ENCODE measurements around the gene RTL1.

Gene RTL1

DNA sequence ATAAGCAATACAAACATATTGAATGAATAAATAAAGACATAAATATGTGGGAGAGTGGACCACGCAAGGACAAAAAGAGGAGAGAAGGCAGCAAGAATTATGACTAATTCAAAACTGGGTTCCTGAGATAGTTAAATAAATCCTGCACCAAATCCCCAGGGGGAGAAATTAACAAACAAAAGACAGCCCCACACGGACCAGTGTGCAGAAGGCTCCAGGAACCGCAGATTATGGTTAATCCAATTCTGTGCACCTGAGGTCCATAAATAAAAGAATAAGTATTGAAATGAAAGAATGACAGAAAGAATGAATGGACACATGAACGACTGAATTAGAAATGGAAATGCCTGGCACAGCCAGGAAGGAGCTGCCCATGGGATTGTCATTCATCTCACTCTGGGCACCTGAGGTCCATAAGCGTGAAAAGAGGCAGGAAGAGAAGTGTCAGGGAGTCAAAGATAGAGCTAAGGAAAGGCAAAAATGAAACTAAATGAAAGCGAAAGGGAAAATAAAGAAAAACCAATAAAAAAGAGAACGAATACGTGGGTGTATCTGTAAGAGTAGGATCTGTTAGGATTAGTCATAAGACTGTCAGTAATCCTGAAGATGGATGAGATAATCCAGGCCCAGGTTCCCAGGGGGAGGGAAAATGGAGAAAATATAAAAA is 54.3 kb downstream of the RTL1 start:
- Histone ChIP-seq H3K27ac (ENCODE audit: low read depth in 2 of 2, low read length in 2 of 2) (no peak overlapping the region), H3K9ac (ENCODE audit: low read depth in 1 of 2, low read length in 2 of 2) (no peak overlapping the region), H3K4me3 (ENCODE audit: low read length in 2 of 2) (no peak overlapping the region)

DNA sequence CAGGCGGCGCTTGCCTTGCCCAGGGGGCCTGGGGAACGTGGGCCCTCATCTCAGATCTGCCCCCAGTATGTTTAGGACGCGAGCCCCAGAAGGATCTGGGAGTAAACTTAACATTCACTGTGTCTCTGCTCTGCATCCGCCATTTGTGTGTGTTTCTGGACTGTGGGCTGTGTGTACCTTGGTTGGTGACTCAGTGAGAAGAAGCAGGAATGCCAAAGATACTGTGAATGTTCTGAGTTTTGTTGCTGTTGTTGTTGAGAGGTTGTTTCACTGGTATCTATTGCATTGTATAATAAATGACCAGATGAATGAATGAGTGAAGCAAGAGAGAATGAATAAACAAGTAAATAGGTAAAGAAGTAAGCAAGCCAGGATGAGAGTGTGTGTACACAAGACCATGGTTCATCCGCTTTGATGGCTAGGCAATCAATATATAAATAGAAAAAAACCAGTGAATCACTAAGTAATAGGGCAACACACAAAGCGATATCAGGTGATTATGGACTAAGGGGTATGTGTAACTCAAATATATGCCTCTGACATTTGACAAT is 57.1 kb downstream of the RTL1 start:
- Histone ChIP-seq H3K9me3 (ENCODE audit: control insufficient read depth in 2 of 2, low read length in 2 of 2) (no peaks in the 10 kb centered on the region), H3K4me1 (ENCODE audit: control insufficient read depth in 2 of 2, insufficient read depth in 2 of 2, low read length in 2 of 2) (no peaks in the 10 kb centered on the region), H3K27me3 (ENCODE audit: control insufficient read depth in 2 of 2, insufficient read depth in 2 of 2, low read length in 2 of 2) (no peaks in the 10 kb centered on the region), H3K27ac (ENCODE audit: low read depth in 2 of 2, low read length in 2 of 2) (no peak overlapping the region), H3K9ac (ENCODE audit: low read depth in 1 of 2, low read length in 2 of 2) (no peak overlapping the region), H3K36me3 (ENCODE audit: control insufficient read depth in 2 of 2, insufficient read depth in 2 of 2, low read length in 2 of 2) (no peaks in the 10 kb centered on the region), H3K4me3 (ENCODE audit: low read length in 2 of 2) (no peak overlapping the region)

More for the DNA sequence above, 54.3 kb downstream of the RTL1 start:
- Histone ChIP-seq H3K27me3 (ENCODE audit: control insufficient read depth in 2 of 2, insufficient read depth in 2 of 2, low read length in 2 of 2) (no peaks in the 10 kb centered on the region), H3K36me3 (ENCODE audit: control insufficient read depth in 2 of 2, insufficient read depth in 2 of 2, low read length in 2 of 2) (no peaks in the 10 kb centered on the region), H3K4me1 (ENCODE audit: control insufficient read depth in 2 of 2, insufficient read depth in 2 of 2, low read length in 2 of 2) (no peaks in the 10 kb centered on the region), H3K9me3 (ENCODE audit: control insufficient read depth in 2 of 2, low read length in 2 of 2) (no peaks in the 10 kb centered on the region)

DNA sequence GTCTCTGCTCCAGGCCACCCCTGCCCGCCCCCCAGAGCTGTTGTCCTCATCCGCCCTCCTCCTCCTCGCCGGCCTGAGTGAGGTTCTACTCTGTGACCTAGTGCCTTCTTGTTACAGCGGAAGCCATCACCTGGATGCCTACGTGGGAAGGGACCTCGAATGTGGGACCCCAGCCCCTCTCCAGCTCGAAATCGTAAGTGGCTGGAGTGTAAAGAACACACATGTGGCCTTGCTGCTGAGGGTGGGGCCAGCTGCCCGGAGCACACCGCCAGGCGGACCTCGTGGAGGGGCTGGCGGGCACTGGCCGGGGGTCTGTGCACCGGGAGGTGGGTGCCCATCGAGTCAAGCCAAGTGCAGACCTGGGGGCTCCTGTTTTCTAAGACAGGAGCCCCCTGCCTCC is 58.2 kb downstream of the RTL1 start:
- H3K36me3 ChIP-seq (ENCODE audit: control insufficient read depth in 2 of 2, insufficient read depth in 2 of 2, low read length in 2 of 2): no peaks in the 10 kb centered on the region
- no peaks in the 10 kb centered on the region for H3K4me1 ChIP-seq (ENCODE audit: control insufficient read depth in 2 of 2, insufficient read depth in 2 of 2, low read length in 2 of 2)
- no peak overlapping the region for H3K9ac ChIP-seq (ENCODE audit: low read depth in 1 of 2, low read length in 2 of 2)
- H3K27ac ChIP-seq (ENCODE audit: low read depth in 2 of 2, low read length in 2 of 2): no peak overlapping the region
- no peaks in the 10 kb centered on the region for H3K9me3 ChIP-seq (ENCODE audit: control insufficient read depth in 2 of 2, low read length in 2 of 2)
- H3K4me3 ChIP-seq (ENCODE audit: low read length in 2 of 2): no peak overlapping the region
- H3K27me3 ChIP-seq (ENCODE audit: control insufficient read depth in 2 of 2, insufficient read depth in 2 of 2, low read length in 2 of 2): no peaks in the 10 kb centered on the region

DNA sequence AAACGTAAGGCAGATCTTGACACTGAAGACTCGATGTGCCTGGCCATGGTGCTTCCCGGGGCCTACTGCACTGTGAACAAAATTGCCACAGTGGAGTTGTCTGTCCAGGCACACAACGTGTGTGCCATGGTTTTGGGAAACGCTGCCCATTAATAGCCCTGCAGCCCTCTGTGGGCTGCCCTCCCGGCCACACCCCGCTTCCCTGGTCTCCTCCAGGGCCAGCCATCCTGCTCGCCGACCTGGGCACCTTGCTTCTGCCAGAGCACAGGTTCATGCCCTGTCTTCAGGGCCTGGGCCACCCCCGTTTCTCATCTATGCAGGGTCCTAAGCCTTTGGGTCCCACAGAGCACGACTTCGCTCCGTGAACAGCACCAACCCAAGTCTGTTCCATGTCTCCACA is 58.7 kb downstream of the RTL1 start:
- H3K4me1 ChIP-seq (ENCODE audit: control insufficient read depth in 2 of 2, insufficient read depth in 2 of 2, low read length in 2 of 2): no peaks in the 10 kb centered on the region
- no peaks in the 10 kb centered on the region for H3K36me3 ChIP-seq (ENCODE audit: control insufficient read depth in 2 of 2, insufficient read depth in 2 of 2, low read length in 2 of 2)
- H3K9ac ChIP-seq (ENCODE audit: low read depth in 1 of 2, low read length in 2 of 2): no peak overlapping the region
- H3K4me3 ChIP-seq (ENCODE audit: low read length in 2 of 2): no peak overlapping the region
- H3K27me3 ChIP-seq (ENCODE audit: control insufficient read depth in 2 of 2, insufficient read depth in 2 of 2, low read length in 2 of 2): no peaks in the 10 kb centered on the region
- no peak overlapping the region for H3K27ac ChIP-seq (ENCODE audit: low read depth in 2 of 2, low read length in 2 of 2)
- no peaks in the 10 kb centered on the region for H3K9me3 ChIP-seq (ENCODE audit: control insufficient read depth in 2 of 2, low read length in 2 of 2)

DNA sequence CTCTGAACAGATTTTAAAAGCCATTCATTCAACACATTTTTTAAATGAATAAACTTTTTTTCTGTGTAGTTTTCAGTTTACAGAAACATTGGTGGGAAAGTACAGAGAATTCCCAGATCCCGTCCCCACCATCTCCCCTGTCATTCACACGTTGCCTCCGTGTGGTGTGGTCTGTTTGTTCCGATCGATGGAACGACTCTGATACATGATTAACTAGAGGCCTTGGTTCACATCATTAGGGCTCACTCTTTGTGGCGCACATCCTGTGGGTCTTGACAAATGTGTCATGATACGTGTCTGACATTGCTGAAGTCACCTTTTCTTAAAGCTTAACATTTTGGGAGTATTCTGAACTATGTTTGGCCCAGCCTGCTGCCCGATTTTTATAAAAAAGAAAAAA is 59.1 kb downstream of the RTL1 start:
- no peaks in the 10 kb centered on the region for H3K4me1 ChIP-seq (ENCODE audit: control insufficient read depth in 2 of 2, insufficient read depth in 2 of 2, low read length in 2 of 2)
- no peaks in the 10 kb centered on the region for H3K36me3 ChIP-seq (ENCODE audit: control insufficient read depth in 2 of 2, insufficient read depth in 2 of 2, low read length in 2 of 2)
- no peaks in the 10 kb centered on the region for H3K9me3 ChIP-seq (ENCODE audit: control insufficient read depth in 2 of 2, low read length in 2 of 2)
- H3K9ac ChIP-seq (ENCODE audit: low read depth in 1 of 2, low read length in 2 of 2): no peak overlapping the region
- H3K27me3 ChIP-seq (ENCODE audit: control insufficient read depth in 2 of 2, insufficient read depth in 2 of 2, low read length in 2 of 2): no peaks in the 10 kb centered on the region
- no peak overlapping the region for H3K27ac ChIP-seq (ENCODE audit: low read depth in 2 of 2, low read length in 2 of 2)
- no peak overlapping the region for H3K4me3 ChIP-seq (ENCODE audit: low read length in 2 of 2)

DNA sequence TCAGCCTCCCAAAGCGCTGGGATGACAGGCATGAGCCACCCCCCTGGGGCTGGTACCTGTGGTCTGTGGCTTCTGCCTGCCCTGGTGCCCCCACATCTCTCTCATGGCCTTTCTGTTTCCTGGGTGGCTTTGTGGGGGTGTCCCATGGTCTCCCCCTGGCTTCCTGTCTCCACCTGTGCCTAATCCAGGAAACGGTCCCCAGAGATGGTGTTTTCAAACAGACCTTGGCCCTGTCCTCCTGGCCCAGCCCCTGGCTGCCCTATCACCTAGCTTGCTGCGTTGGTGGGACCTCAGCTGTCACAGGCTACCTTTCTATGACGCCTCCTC is 59.5 kb downstream of the RTL1 start:
- Histone ChIP-seq H3K27ac (ENCODE audit: low read depth in 2 of 2, low read length in 2 of 2) (no peak overlapping the region), H3K4me1 (ENCODE audit: control insufficient read depth in 2 of 2, insufficient read depth in 2 of 2, low read length in 2 of 2) (no peaks in the 10 kb centered on the region), H3K9ac (ENCODE audit: low read depth in 1 of 2, low read length in 2 of 2) (no peak overlapping the region), H3K9me3 (ENCODE audit: control insufficient read depth in 2 of 2, low read length in 2 of 2) (no peaks in the 10 kb centered on the region), H3K36me3 (ENCODE audit: control insufficient read depth in 2 of 2, insufficient read depth in 2 of 2, low read length in 2 of 2) (no peaks in the 10 kb centered on the region), H3K27me3 (ENCODE audit: control insufficient read depth in 2 of 2, insufficient read depth in 2 of 2, low read length in 2 of 2) (no peaks in the 10 kb centered on the region), H3K4me3 (ENCODE audit: low read length in 2 of 2) (no peak overlapping the region)

DNA sequence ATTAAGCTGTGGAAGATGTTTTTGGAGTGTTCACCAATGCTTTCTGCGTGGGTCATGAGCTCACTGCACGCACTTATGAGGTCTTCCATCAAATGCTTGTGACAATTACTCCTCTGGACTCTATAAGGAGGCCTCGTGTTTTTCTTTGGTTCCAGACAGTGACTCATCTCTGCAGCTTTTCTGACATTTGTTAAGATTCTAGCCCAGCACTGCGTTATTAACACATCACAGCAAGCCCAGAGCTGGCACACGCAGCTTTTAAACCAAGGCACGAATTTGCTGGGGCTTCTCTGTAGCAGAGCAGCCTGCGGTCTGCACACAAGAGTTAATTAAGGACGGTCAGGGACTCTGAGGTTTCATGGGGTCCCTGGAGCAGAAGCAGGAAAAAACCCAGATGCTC is 60.7 kb downstream of the RTL1 start:
- no peak overlapping the region for H3K4me3 ChIP-seq (ENCODE audit: low read length in 2 of 2)

DNA sequence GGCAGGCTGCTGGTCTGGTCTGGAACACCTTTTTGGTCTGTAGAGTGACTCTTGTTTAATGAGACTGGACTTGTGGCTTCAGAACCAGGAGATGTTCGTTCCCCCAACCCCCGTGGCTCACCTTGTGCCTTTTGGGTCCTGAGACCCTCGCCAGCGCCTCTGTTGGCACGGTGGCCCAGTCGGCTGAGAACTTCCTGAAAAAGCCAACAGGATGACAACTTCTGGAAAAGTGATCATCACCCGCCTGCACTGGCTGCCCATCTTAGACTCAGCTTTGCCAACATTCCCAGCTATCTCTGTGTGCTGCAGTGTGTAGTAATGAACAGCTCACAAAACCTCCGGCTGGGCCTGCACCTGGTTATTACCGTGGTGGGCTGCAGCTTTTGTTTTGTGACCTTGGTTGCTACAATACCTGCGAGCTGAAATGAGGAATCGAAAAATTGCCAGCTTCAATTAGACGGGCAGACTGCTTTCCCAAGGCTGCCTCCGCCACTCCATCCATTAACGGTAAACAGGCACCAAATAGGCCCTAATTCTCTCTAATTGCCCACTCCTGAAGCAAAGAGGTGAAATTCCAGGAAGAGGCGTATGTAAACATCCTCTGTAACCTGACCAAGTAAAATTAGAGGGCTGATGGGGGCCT is 61.6 kb downstream of the RTL1 start:
- no peaks in the 10 kb centered on the region for H3K4me1 ChIP-seq (ENCODE audit: control insufficient read depth in 2 of 2, insufficient read depth in 2 of 2, low read length in 2 of 2)
- H3K4me3 ChIP-seq (ENCODE audit: low read length in 2 of 2): no peak overlapping the region
- H3K27ac ChIP-seq (ENCODE audit: low read depth in 2 of 2, low read length in 2 of 2): no peak overlapping the region
- H3K9me3 ChIP-seq (ENCODE audit: control insufficient read depth in 2 of 2, low read length in 2 of 2): no peaks in the 10 kb centered on the region
- H3K9ac ChIP-seq (ENCODE audit: low read depth in 1 of 2, low read length in 2 of 2): no peak overlapping the region
- H3K36me3 ChIP-seq (ENCODE audit: control insufficient read depth in 2 of 2, insufficient read depth in 2 of 2, low read length in 2 of 2): no peaks in the 10 kb centered on the region
- H3K27me3 ChIP-seq (ENCODE audit: control insufficient read depth in 2 of 2, insufficient read depth in 2 of 2, low read length in 2 of 2): no peaks in the 10 kb centered on the region

More for the DNA sequence above, 60.7 kb downstream of the RTL1 start:
- Histone ChIP-seq H3K9me3 (ENCODE audit: control insufficient read depth in 2 of 2, low read length in 2 of 2) (no peaks in the 10 kb centered on the region), H3K27me3 (ENCODE audit: control insufficient read depth in 2 of 2, insufficient read depth in 2 of 2, low read length in 2 of 2) (no peaks in the 10 kb centered on the region), H3K36me3 (ENCODE audit: control insufficient read depth in 2 of 2, insufficient read depth in 2 of 2, low read length in 2 of 2) (no peaks in the 10 kb centered on the region), H3K27ac (ENCODE audit: low read depth in 2 of 2, low read length in 2 of 2) (no peak overlapping the region), H3K4me1 (ENCODE audit: control insufficient read depth in 2 of 2, insufficient read depth in 2 of 2, low read length in 2 of 2) (no peaks in the 10 kb centered on the region), H3K9ac (ENCODE audit: low read depth in 1 of 2, low read length in 2 of 2) (no peak overlapping the region)

DNA sequence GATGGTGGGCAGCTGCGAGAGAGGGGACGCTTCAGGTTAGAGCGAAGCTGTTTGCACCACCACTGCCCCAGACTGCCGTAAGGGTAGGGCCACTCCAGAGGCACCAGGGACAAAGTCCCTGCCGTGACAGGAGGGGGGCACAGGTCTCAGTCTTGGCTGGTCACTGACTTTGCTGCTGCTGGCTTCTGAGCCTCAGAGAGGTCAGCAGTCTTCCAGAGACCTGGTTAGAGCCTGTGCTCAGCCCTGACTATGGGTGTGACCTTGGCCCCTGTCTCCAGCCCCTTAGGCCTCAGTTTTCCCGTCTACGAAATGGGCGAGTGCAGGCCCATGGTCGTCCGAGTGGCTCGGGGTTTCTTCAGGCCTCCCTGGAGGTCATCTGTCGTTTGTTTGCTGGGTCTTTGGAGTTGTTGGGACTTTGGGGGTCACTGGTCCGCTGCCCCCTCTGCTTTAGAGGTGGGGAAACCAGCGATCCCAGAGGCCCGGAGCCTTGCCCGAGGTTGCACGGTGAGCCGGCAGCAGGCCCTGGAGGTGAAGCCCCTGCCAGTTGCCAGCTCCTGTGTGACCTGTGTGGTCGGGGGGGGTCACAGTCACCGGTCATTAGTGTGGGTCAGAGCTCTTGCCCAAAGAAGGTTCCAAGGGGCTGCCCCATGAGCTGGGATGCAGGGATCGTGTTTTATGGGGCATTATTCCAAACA is 62.3 kb downstream of the RTL1 start:
- no peaks in the 10 kb centered on the region for H3K36me3 ChIP-seq (ENCODE audit: control insufficient read depth in 2 of 2, insufficient read depth in 2 of 2, low read length in 2 of 2)
- H3K9me3 ChIP-seq (ENCODE audit: control insufficient read depth in 2 of 2, low read length in 2 of 2): no peaks in the 10 kb centered on the region
- H3K4me1 ChIP-seq (ENCODE audit: control insufficient read depth in 2 of 2, insufficient read depth in 2 of 2, low read length in 2 of 2): no peaks in the 10 kb centered on the region
- no peak overlapping the region for H3K9ac ChIP-seq (ENCODE audit: low read depth in 1 of 2, low read length in 2 of 2)
- H3K4me3 ChIP-seq (ENCODE audit: low read length in 2 of 2): no peak overlapping the region
- H3K27ac ChIP-seq (ENCODE audit: low read depth in 2 of 2, low read length in 2 of 2): no peak overlapping the region
- no peaks in the 10 kb centered on the region for H3K27me3 ChIP-seq (ENCODE audit: control insufficient read depth in 2 of 2, insufficient read depth in 2 of 2, low read length in 2 of 2)

DNA sequence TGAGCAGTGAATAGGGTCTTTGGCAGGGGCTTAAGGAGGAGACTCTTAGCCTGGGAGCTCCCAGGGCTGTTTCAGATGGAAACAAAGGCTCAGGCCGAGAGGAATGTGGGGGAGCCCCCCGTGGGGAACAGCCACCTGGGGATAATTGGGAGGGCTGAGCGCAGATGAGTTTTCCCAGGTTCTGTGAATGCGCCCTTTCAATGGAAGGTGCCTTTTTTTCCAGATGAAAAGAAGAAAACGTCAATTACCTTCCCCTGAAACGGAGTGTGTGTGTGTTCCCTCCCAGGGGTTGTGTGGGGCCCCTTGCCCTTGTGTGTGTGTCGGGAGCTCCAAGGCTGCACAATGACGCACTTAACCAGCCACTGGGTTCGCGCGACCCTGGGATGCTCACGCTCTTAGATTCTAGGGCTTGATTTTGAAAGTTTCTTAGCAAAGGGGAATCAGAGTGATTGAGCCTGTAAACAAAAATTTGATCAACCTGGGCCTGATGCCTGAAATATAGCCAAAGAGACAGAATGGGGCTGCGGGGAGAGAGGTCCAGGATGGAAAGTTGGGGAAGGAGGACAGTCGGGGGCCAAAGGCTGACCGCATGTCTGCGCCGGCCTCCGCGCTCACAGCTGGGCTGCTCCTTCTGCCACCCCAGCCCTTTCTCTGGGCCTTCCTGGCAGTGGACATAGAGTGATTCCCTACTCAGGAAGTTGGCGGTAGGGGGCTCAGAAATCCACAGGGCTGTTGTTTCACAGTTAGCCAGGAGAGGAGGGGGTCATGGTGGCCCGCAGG is 63.0 kb downstream of the RTL1 start:
- Histone ChIP-seq H3K36me3 (ENCODE audit: control insufficient read depth in 2 of 2, insufficient read depth in 2 of 2, low read length in 2 of 2) (no peaks in the 10 kb centered on the region), H3K4me1 (ENCODE audit: control insufficient read depth in 2 of 2, insufficient read depth in 2 of 2, low read length in 2 of 2) (no peaks in the 10 kb centered on the region), H3K9ac (ENCODE audit: low read depth in 1 of 2, low read length in 2 of 2) (no peak overlapping the region), H3K27me3 (ENCODE audit: control insufficient read depth in 2 of 2, insufficient read depth in 2 of 2, low read length in 2 of 2) (no peaks in the 10 kb centered on the region), H3K27ac (ENCODE audit: low read depth in 2 of 2, low read length in 2 of 2) (no peak overlapping the region), H3K4me3 (ENCODE audit: low read length in 2 of 2) (no peak overlapping the region), H3K9me3 (ENCODE audit: control insufficient read depth in 2 of 2, low read length in 2 of 2) (no peaks in the 10 kb centered on the region)
